IPS-NIHi7 (cell line): ENCODE measurements around the gene CXCL9.
"Not testable (repeated sequence)": the region's sequence is repeated elsewhere in the genome, so short reads cannot be mapped to it uniquely, and the experiment has no call there.

Experiments
- DNase-seq: peaks from one replicate; pipeline ENCODE4 v3.0.0; 2012; ENCODE audit warnings: mixed read lengths; ENCODE audit errors: extremely low spot score

Gene CXCL9

DNA sequence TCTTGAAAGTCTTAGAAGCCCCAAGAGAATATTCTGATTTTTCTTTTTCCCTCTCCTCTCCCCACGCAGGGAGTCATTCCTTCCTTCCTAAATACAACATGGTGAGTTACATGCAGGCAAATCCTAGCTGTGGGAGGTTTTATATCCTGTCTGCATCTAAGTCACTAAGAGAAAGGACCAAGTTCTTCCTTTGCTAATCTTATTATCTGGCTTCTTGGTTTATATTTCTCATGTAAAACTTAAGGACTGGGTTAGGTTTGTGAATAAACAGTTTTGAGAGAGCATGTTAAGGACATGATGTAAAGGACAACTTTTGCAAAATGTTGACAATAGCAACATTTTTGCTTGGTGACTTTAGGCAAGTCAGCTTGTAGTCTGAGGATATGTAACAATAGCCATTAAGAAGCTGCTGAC, 5.1 kb upstream of the CXCL9 start:
- no peak for DNase-seq

DNA sequence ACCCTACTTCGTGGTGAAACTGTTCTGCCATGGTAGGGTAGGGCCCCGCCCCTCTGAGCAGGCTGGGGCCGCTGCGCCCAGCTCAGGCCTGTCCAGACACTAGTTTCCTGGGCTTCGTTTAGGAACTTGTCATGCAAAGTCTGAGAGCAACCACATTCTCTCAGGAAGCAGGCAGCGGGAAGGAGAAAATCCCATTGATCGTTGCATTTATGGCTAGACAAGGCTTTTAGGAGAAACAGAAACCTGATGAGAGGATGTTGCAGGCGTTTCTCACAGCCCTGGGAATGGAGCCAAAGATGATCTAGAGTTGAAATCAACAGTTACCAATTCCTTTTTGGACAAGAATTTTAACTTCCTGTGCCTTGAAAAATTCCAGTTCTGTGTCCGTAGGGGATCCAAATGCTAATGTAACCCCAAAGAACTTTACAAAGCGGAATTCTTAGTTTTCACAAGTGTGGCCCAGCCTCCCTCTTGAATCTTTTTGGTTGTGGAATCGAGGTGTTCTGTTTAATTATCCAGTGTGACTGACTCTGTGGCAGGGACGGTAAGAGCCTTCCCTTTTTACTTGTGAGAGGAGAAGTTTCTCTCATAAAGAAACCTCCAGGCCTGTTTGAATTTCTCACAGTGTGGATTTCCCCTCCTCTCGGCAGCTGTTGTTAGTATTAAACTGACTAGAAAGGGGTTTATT, 4.5 kb upstream of the CXCL9 start:
- peak; percentile 32 for DNase-seq

DNA sequence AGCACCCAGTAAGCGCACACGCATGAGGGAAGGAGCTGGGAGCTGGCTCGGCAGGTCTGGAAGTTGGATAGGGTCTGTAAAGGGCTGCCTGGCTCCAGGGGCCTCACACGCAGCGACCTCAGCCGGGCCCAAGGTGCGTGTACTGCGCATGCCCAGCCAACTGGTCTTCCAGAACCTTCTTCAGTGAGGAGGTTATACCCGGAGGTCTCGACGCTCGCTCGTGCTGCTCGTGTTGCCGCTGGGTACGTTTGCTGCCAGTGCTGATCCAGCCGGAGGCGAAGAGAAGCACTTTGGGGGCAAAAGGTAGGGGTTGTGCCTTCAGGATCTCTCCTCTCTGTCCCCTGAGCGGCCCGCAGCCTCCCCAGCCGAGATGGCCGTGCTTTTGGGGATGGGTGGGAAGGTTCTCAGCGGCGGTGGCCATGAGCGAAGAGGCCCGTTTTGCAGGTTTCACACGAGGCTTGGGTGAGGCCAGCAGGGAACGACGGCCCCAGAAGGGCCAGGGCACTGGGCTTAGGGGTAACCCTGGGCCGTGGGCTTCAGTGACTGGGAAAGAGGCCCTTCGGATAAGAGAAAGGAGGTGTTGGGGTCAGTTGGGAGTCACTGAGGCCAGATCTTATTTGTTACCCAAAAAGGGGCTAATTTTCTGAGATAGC, 3.8 kb upstream of the CXCL9 start:
- no peak for DNase-seq

- no peak for DNase-seq
Measured at GRCh38 chr4:76010576-76010975, 3.3 kb upstream of the CXCL9 start.

GRCh38 chr4:76009311-76009710, 2.0 kb upstream of the CXCL9 start:
- DNase-seq = no peak

DNA sequence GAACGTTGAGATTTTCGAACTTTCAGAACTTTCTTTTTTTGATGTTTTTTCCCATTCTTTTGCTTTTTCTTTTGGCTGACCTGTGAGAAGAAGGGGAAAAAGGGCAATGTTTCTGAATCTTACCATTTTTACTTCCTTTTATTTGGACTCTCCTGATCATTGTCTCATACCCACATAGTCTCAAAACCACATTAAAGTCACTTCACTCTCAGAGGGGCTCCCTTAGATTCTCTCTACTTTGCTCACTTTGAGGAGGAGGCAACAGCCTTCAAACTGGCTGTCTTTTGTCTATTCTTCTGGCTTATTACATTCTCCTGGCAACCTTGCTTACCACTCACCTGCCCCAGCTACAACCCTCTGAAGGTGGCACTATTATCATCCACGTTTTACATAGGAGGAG, 3.7 kb downstream of the CXCL9 start:
- DNase-seq = no peak

GRCh38 chr4:76003035-76003434, 4.3 kb downstream of the CXCL9 start:
- DNase-seq = no peak

- DNase-seq = no peak
Measured at GRCh38 chr4:76002176-76002575, 5.1 kb downstream of the CXCL9 start.

DNA sequence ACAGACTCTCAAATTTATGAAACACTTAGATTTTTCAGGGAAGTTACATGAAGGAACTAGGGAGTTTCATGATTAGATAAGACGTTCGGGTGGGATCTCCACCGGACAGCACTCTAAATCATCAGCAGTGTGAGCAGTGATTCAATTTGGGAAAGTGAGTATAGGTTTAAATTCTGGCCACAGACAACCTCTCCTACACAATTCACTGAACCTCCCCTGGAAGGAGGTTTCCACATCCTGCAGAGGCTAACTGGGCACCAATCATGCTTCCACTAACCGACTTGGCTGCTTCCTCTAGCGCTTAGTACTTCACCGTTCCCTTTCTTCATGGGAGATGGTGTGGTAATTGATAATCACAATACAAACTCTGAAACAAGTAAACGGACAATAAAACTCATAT, 5.6 kb downstream of the CXCL9 start:
- no peak for DNase-seq

DNA sequence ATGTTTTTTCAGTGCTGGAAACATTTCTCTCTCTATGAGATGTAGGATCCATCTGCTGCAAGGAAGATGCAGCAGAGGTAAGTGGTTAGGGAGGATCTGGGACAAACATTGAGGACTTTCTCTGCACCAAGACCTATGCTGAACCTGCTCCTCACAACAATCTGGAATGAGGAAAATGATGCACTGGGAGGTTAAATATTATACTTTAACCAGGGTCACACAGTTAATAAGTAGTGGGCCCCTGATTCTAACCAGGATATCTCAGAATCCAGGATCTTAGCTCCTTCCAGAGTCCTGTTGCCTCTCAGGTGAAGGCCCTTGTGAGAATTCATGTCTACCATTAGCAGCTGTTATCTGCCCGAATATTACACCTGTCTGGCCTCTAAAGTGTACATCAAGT, 7.0 kb downstream of the CXCL9 start:
- no peak for DNase-seq

GRCh38 chr4:75998525-75999147, 8.7 kb downstream of the CXCL9 start:
- DNase-seq = not testable (repeated sequence)

DNA sequence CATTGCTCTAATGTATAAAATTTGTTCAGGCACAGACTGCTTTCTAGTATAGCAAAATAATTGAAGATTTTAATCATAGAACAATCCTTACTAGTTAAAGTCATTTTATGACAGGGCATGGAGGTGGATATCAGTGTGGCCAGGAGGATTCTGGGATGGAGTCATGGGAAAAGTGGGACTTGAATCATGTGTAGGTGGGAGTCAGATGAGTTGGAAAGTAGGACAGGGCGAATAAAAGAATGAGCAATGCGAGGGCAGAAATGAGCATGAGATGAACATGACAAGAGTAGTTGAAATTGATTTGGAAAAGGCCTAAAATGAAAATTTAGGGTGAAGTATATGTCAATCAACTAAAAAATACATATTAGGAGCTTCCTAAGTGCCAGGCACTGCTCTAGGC, 9.4 kb downstream of the CXCL9 start:
- no peak for DNase-seq

DNA sequence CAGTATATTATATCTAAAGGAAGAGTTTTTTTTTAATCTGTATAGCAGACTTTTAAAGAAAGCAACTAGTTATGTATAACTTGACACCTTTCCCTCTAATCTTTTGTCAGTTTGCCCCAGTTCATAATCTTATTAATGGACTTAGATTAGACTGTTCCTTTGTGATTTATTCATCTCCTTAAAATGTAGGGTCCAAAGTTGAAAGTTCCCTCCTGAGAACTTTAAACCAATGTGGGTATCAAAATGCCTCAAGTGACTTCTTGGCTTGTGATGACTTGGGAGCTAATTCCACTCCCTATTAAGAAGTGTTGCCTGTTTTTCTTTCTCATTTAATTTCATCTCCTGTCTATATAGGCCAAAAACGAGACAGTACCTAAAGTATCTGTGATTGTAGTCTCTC, 10.2 kb downstream of the CXCL9 start:
- no peak for DNase-seq

- DNase-seq = peak; percentile 59
Measured at GRCh38 chr4:75995727-75996126, 11.6 kb downstream of the CXCL9 start.

- DNase-seq = no peak
Measured at GRCh38 chr4:75992462-75992861, 14.8 kb downstream of the CXCL9 start.

DNA sequence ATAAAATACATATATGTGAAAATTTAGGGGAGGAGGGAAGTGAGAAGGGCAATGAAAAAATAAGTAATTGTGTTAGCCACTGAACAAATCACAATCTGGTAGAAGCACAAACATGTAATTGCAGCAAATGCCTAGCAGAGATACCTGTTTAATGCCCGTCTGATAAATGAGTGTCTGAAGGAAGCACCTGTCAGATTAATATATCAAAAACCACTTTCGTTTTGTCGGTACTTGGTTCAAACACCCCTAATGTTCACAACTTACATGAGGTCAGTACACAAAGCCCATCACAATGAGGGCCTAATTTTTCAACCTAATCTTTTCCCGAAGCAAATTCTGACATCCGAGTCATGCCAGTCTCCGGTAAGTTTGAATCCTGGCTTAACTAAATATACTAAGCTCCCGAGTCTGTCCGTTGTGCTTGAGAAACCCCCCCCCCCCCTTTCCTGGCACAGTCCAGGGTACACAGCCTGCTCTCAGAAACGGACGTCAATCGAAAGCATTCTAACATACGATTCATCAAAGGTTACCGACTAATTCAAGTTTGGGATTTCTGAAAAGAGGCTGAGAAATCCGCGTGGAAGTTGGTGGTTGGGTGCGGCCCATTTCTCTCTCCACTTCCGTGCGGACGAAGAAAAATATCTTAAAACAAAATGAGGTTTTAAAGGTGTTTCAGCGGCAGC, 17.3 kb downstream of the CXCL9 start:
- no peak for DNase-seq

DNA sequence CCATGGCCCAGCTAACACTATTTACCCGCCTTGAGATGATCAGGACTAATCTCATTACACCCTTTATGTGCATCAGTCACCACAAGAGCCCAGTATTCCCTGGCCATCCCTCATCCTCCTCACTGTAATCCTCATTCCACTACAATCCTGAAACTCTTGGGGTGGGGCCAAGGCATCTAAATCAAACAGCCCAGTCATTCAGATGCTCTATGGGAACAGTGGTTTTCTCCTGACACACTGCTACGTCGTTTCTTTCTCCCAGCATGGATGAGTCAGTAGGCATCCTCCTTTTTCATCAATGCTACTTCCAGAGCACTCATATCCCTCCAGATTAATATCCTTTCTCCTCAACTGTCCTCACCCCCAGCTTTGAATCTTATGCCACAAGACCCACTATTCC, 22.2 kb downstream of the CXCL9 start:
- DNase-seq = no peak

GRCh38 chr4:75980576-75980975, 26.7 kb downstream of the CXCL9 start:
- no peak for DNase-seq

GRCh38 chr4:75976177-75976576, 31.1 kb downstream of the CXCL9 start:
- DNase-seq = no peak

DNA sequence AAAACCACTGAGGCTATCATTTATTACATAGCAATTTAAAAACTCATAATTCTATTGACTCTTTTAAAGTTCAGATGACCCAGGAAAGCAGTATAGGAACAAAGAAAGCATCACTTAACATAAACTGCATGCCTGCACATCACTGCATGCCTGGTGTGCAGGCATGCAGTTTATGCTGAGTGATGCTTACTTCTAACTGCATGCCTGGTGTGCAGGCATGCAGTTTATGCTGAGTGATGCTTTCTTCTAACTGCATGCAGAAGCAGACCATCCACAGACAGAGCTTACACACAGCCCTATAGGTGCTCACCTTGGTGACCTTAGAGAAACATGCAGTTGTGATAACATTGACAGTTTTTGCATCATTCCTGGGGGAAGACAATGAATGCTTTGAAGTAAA, 33.5 kb downstream of the CXCL9 start:
- DNase-seq = no peak

DNA sequence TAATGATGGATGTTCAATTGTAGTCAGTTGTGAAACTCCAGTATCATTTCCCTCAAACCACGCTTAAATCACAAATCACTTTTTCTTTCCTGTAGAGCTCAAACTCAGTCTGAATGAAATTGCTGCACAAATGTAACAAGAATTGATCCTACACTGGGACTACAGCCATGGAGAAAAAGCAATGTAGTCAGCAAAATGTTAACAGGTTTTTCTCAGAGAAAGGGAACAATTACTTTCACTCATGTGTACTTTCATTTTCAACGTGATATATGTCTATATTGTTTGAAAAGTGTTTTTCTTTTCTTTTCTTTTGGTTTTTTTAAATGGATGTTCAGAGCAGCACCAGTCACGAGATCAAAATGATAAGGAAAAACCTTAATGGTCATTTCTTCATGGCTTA, 39.2 kb downstream of the CXCL9 start:
- DNase-seq = no peak

- DNase-seq = no peak
Measured at GRCh38 chr4:75963558-75963957, 43.8 kb downstream of the CXCL9 start.

DNA sequence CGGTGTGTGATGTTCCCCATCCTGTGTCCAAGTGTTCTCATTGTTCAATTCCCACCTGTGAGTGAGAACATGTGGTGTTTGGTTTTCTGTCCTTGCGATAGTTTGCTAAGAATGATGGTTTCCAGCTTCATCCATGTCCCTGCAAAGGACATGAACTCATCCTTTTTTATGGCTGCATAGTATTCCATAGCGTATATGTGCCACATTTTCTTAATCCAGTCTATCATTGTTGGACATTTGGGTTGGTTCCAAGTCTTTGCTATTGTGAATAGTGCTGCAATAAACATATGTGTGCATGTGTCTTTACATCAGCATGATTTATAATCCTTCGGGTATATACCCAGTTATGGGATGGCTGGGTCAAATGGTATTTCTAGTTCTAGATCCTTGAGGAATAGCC, 45.2 kb downstream of the CXCL9 start:
- DNase-seq = not testable (repeated sequence)
